CD4-positive, alpha-beta T cell treated with Interleukin-6 for 4 hours (primary cell): Measurements from ENCODE around the gene PSPH.
"Not testable (repeated sequence)": the region's sequence is repeated elsewhere in the genome, so short reads cannot be mapped to it uniquely, and the experiment has no call there.

Experiments used
- DNase-seq: peaks from one replicate; pipeline ENCODE4 v3.0.0-alpha.2; 2020; ENCODE audit warnings: mixed read lengths

The PSPH gene

GRCh38 chr7:56051339-56052191 lies at the start of gene PSPH, which contains the start of gene CCT6A:
PSPH (minus strand) TSS chr7:56051444; CDS start chr7:56021212, 30,232 bp downstream.
CCT6A (plus strand) TSS chr7:56051765; CDS start chr7:56051849, 84 bp downstream.
- DNase-seq = peak; percentile 92

- DNase-seq = no peak
Observed at GRCh38 chr7:56099653-56100052, 48.4 kb upstream of the PSPH start.

- not testable (repeated sequence) for DNase-seq
Observed at GRCh38 chr7:56098187-56099008, 47.2 kb upstream of the PSPH start.

GRCh38 chr7:56097700-56098099 lies 46.5 kb upstream of the PSPH start:
- no peak for DNase-seq

- no peak for DNase-seq
Observed at GRCh38 chr7:56092789-56093531, 41.7 kb upstream of the PSPH start, which contains the start of gene PHKG1. PHKG1 (minus strand) TSS chr7:56092952; CDS start chr7:56088941, 4,011 bp downstream.

- DNase-seq = not testable (repeated sequence)
Observed at GRCh38 chr7:56092388-56092787, 41.1 kb upstream of the PSPH start.

GRCh38 chr7:56091591-56091990 lies 40.3 kb upstream of the PSPH start:
- DNase-seq = no peak

- no peak for DNase-seq
Observed at GRCh38 chr7:56087445-56087844, 36.2 kb upstream of the PSPH start.

GRCh38 chr7:56086761-56087160 lies 35.5 kb upstream of the PSPH start:
- no peak for DNase-seq

GRCh38 chr7:56083150-56083785 lies 32.0 kb upstream of the PSPH start:
- no peak for DNase-seq

GRCh38 chr7:56081626-56082340 lies 30.5 kb upstream of the PSPH start:
- DNase-seq = no peak

- not testable (repeated sequence) for DNase-seq
Observed at GRCh38 chr7:56080726-56081435, 29.6 kb upstream of the PSPH start.

- no peak for DNase-seq
Observed at GRCh38 chr7:56079450-56080185, 28.4 kb upstream of the PSPH start.

GRCh38 chr7:56078196-56078595 lies 27.0 kb upstream of the PSPH start:
- DNase-seq = no peak

GRCh38 chr7:56077681-56078080 lies 26.4 kb upstream of the PSPH start:
- no peak for DNase-seq

GRCh38 chr7:56074371-56074791 lies 23.1 kb upstream of the PSPH start:
- peak; percentile 68 for DNase-seq

- DNase-seq = not testable (repeated sequence)
Observed at GRCh38 chr7:56066376-56066775, 15.1 kb upstream of the PSPH start.

- DNase-seq = peak; percentile 93
Observed at GRCh38 chr7:56063882-56064625, 12.8 kb upstream of the PSPH start, which contains the start of gene SUMF2. SUMF2 (plus strand) TSS chr7:56064286; CDS start chr7:56064312, 26 bp downstream.

GRCh38 chr7:56063500-56063881 lies 12.2 kb upstream of the PSPH start:
- no peak for DNase-seq
